Kidney glomerular epithelial cell (primary cell): Measurements from ENCODE around the gene INMT.

ENCODE experiments used
- DNase-seq: peaks from one replicate; lab custom pipeline; 2025; lab: John Stamatoyannopoulos, UW

The INMT gene

GRCh38 chr7:30728591-30729100, 23.3 kb upstream of the INMT start:
- DNase-seq, result no peak

- no peak for DNase-seq
These were observed 22.3 kb upstream of the INMT start for GRCh38 chr7:30729642-30730041.

GRCh38 chr7:30730097-30730496, 21.8 kb upstream of the INMT start:
- DNase-seq, result no peak

- DNase-seq, result no peak
These were observed 20.9 kb upstream of the INMT start for GRCh38 chr7:30730996-30731395.

- no peak for DNase-seq
These were observed 20.4 kb upstream of the INMT start for GRCh38 chr7:30731581-30731980.

GRCh38 chr7:30732606-30733005, 19.3 kb upstream of the INMT start:
- no peak for DNase-seq

- DNase-seq, result no peak
These were observed 18.7 kb upstream of the INMT start for GRCh38 chr7:30733216-30733615.

GRCh38 chr7:30733691-30734090, 18.2 kb upstream of the INMT start:
- DNase-seq, result no peak

GRCh38 chr7:30734497-30734896, 17.4 kb upstream of the INMT start:
- DNase-seq, result no peak

- no peak for DNase-seq
These were observed 16.3 kb upstream of the INMT start for GRCh38 chr7:30735631-30736030.

GRCh38 chr7:30736291-30736690, 15.6 kb upstream of the INMT start:
- no peak for DNase-seq

GRCh38 chr7:30738026-30738915, 13.7 kb upstream of the INMT start:
- no peak for DNase-seq

GRCh38 chr7:30739691-30740090, 12.2 kb upstream of the INMT start:
- DNase-seq, result no peak

GRCh38 chr7:30740417-30741181, 11.3 kb upstream of the INMT start:
- DNase-seq, result peak; percentile 45

GRCh38 chr7:30741289-30741688, 10.6 kb upstream of the INMT start:
- no peak for DNase-seq

- DNase-seq, result no peak
These were observed 8.4 kb upstream of the INMT start for GRCh38 chr7:30743371-30744074.

- DNase-seq, result no peak
These were observed 7.9 kb upstream of the INMT start for GRCh38 chr7:30744075-30744417.

- DNase-seq, result no peak
These were observed 6.5 kb upstream of the INMT start for GRCh38 chr7:30745261-30745941.

- no peak for DNase-seq
These were observed 1.9 kb upstream of the INMT start for GRCh38 chr7:30750010-30750409.

- no peak for DNase-seq
These were observed 968 bp upstream of the INMT start for GRCh38 chr7:30750683-30751650.

- no peak for DNase-seq
These were observed 549 bp downstream of the INMT start for GRCh38 chr7:30752484-30752883.
